OCI-LY7 (cell line): ENCODE measurements around the gene EXT2. TPM values are rescaled to one million over a fixed set of nuclear protein-coding genes. Genes with fewer than 3 reads are reported as not detected.

ENCODE experiments used
- BruUV-seq: library from RNA; stranded (reverse); fragments of 400-500 nt; replicated peaks from 2 replicates; lab custom pipeline; 2021; lab: Mats Ljungman, UMichigan
- CTCF ChIA-PET: fragments of 300-600 bp; sonication (Branson Sonifier 250); formaldehyde crosslinking; loops from one replicate; lab custom pipeline; 2022; ENCODE audit warnings: antibody characterized with exemption; ENCODE audit not compliant: unreplicated experiment; lab: Charles Lee
- POLR2A ChIA-PET: fragments of 300-600 bp; sonication (Branson Sonifier 250); formaldehyde crosslinking; loops from one replicate; lab custom pipeline; 2022; ENCODE audit warnings: antibody characterized with exemption; lab: Charles Lee
- DNase-seq: peaks from one replicate; pipeline ENCODE4 v3.0.0-alpha.2; 2015; ENCODE audit warnings: low spot score
- H2AFZ ChIP-seq: fragments of 200-600 bp; sonication (generic), shearing (Covaris generic); 2 replicates; pipeline ENCODE4 v1.6.1; 2014; ENCODE audit warnings: mild to moderate bottlenecking, antibody characterized with exemption, low read length, moderate library complexity
- H3K27ac ChIP-seq: fragments of 200-600 bp; sonication (generic); 2 replicates; pipeline ENCODE4 v1.5.1; 2014; ENCODE audit warnings: mixed run types, low read depth, mild to moderate bottlenecking, moderate library complexity, low read length, inconsistent platforms; ENCODE audit not compliant: poor library complexity, severe bottlenecking
- H3K36me3 ChIP-seq: fragments of 200-600 bp; sonication (generic); 2 replicates; pipeline ENCODE4 v1.6.1; 2014; ENCODE audit warnings: mild to moderate bottlenecking, antibody characterized with exemption, low read length, moderate library complexity, mixed read lengths; ENCODE audit not compliant: insufficient read depth
- H3K4me1 ChIP-seq: fragments of 200-600 bp; sonication (generic); 2 replicates; pipeline ENCODE4 v1.5.1; 2014; ENCODE audit warnings: mild to moderate bottlenecking, low read length; ENCODE audit not compliant: insufficient read depth, poor library complexity, severe bottlenecking
- H3K4me2 ChIP-seq: fragments of 200-600 bp; sonication (generic); 2 replicates; pipeline ENCODE4 v1.6.1; 2014; ENCODE audit warnings: mild to moderate bottlenecking, low read length
- H3K4me3 ChIP-seq: fragments of 200-600 bp; sonication (generic); 2 replicates; pipeline ENCODE4 v1.5.1; 2014; ENCODE audit warnings: mild to moderate bottlenecking, low read depth, low read length; ENCODE audit not compliant: poor library complexity, severe bottlenecking
- H3K79me2 ChIP-seq: fragments of 200-600 bp; sonication (generic); 2 replicates; pipeline ENCODE4 v1.6.1; 2016; ENCODE audit warnings: low read depth, mild to moderate bottlenecking, low read length, moderate library complexity, mixed read lengths; ENCODE audit not compliant: insufficient read depth
- H3K9me2 ChIP-seq: fragments of 200-600 bp; sonication (generic); 2 replicates; pipeline ENCODE4 v1.6.1; 2016; ENCODE audit warnings: mild to moderate bottlenecking, low read length, mixed read lengths; ENCODE audit not compliant: insufficient read depth
- H3K9me3 ChIP-seq: fragments of 200-600 bp; sonication (generic); 2 replicates; pipeline ENCODE4 v1.6.1; 2014; ENCODE audit warnings: mild to moderate bottlenecking, mixed run types, low read length, mixed read lengths
- H4K20me1 ChIP-seq: fragments of 200-600 bp; sonication (generic); 2 replicates; pipeline ENCODE4 v1.6.1; 2014; ENCODE audit warnings: mild to moderate bottlenecking, antibody characterized with exemption, low read length, moderate library complexity, mixed read lengths; ENCODE audit not compliant: insufficient read depth
- EZH2phosphoT487 ChIP-seq: fragments of 200-600 bp; sonication (generic); IDR thresholded peaks from 2 replicates; pipeline ENCODE4 v1.6.1; 2018; ENCODE audit warnings: low read depth, borderline replicate concordance, mild to moderate bottlenecking, mixed run types, antibody characterized with exemption, low read length, moderate library complexity, mixed read lengths
- intact Hi-C: fragments of 100-400 bp; cut with micrococcal nuclease; formaldehyde crosslinking; loops from one replicate; pipeline ENCODE4 v1.10.0; 2022; ENCODE audit not compliant: unreplicated experiment
- total RNA-seq, 2 experiments: library from RNA; depleted of rRNA in 1 of 2; stranded (reverse); fragments of >200 nt in 1 of 2; shearing (Covaris generic) in 1 of 2; gene quantifications; 2 replicates each; pipeline ENCODE4 v1.2.3, GENCODE V29; 2014 to 2022
- TF ChIP-seq, protein P1 (sequence below): fragments of 200-600 bp; sonication (generic); conservative IDR thresholded peaks from 2 replicates; pipeline ENCODE4 v1.5.1; 2014; ENCODE audit warnings: mild to moderate bottlenecking, antibody characterized with exemption, low read length, moderate library complexity, mixed read lengths

EXT2 gene
- total RNA-seq, 2 experiments from 2014 or later = 22.3 to 31.8 TPM

DNA sequence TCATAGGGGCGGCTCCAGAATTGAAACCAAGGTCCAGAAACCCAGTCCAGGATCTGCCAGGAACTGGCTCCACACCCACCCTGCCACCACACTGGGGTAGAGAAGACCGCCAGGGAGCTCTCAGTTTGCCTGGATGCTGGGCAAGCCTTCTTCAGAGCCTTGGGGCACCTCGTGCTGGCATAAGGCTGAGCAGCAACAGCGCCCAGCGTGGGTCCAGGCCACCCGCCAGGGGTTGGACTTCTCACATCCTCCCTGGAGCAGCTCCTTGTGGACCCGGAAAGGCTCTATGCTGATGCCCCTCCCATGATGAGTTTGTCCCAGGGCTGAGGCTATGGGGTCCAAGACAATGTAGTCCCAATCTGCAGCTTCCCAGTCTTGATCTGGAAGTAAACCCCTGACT, 184.8 kb downstream of the EXT2 start:
- no peaks in the 10 kb centered on the region for H3K9me2 ChIP-seq
- no peak for DNase-seq
- TF ChIP-seq, protein P1, sequence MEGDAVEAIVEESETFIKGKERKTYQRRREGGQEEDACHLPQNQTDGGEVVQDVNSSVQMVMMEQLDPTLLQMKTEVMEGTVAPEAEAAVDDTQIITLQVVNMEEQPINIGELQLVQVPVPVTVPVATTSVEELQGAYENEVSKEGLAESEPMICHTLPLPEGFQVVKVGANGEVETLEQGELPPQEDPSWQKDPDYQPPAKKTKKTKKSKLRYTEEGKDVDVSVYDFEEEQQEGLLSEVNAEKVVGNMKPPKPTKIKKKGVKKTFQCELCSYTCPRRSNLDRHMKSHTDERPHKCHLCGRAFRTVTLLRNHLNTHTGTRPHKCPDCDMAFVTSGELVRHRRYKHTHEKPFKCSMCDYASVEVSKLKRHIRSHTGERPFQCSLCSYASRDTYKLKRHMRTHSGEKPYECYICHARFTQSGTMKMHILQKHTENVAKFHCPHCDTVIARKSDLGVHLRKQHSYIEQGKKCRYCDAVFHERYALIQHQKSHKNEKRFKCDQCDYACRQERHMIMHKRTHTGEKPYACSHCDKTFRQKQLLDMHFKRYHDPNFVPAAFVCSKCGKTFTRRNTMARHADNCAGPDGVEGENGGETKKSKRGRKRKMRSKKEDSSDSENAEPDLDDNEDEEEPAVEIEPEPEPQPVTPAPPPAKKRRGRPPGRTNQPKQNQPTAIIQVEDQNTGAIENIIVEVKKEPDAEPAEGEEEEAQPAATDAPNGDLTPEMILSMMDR = no peak
- no peak for TF ChIP-seq EZH2phosphoT487
- H4K20me1 ChIP-seq = no peaks in the 10 kb centered on the region
- BruUV-seq = no TSS peak
- no peak overlapping the region for H3K4me3 ChIP-seq
- intact Hi-C loops = loop anchor here (10.0 kb wide), 1 partner anchor 335 kb away; no protein-coding TSS in a partner anchor
- ChIA-PET CTCF (no interaction called here), POLR2A (interaction anchor here (0.6 kb wide), 1 partner anchor 496 kb away, joined by 3 read pairs; no protein-coding TSS in a partner anchor)
- no peak overlapping the region for H2AFZ ChIP-seq
- H3K4me2 ChIP-seq = no peak overlapping the region
- H3K9me3 ChIP-seq = no peaks in the 10 kb centered on the region
- no peaks in the 10 kb centered on the region for H3K36me3 ChIP-seq
- no peaks in the 10 kb centered on the region for H3K79me2 ChIP-seq
- H3K27ac ChIP-seq = no peak overlapping the region
- no peaks in the 10 kb centered on the region for H3K4me1 ChIP-seq

DNA sequence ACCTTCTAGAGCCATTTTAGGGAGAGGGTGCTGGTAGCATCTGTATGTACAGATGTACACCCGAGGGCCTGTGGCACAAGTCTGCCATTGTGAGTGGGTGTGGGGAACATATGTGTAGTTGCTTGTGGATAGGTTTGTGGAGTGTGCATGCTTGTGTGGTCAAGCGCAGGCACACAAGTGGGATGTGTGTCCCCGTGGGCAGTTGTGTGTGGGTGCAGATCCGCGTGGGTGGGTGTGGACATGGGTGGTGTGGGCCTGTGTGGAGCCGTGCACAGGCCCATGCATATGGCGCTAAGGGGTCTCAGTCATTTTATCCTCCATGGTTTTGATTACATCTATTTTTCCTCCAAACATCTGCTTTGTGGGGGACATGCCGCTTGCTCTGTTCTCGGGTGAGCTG, 185.7 kb downstream of the EXT2 start:
- intact Hi-C loops = loop anchor here (10.0 kb wide), 1 partner anchor 334 kb away; no protein-coding TSS in a partner anchor
- ChIA-PET POLR2A (no interaction called here), CTCF (no interaction called here)
- no peak overlapping the region for H3K4me3 ChIP-seq
- no peaks in the 10 kb centered on the region for H3K4me1 ChIP-seq
- TF ChIP-seq, protein P1 = no peak
- TF ChIP-seq EZH2phosphoT487 = no peak
- H2AFZ ChIP-seq = no peak overlapping the region
- H3K9me2 ChIP-seq = no peaks in the 10 kb centered on the region
- no TSS peak for BruUV-seq
- H3K4me2 ChIP-seq = no peak overlapping the region
- no peaks in the 10 kb centered on the region for H4K20me1 ChIP-seq
- no peak overlapping the region for H3K27ac ChIP-seq
- no peaks in the 10 kb centered on the region for H3K79me2 ChIP-seq
- no peaks in the 10 kb centered on the region for H3K36me3 ChIP-seq
- no peaks in the 10 kb centered on the region for H3K9me3 ChIP-seq
- no peak for DNase-seq

DNA sequence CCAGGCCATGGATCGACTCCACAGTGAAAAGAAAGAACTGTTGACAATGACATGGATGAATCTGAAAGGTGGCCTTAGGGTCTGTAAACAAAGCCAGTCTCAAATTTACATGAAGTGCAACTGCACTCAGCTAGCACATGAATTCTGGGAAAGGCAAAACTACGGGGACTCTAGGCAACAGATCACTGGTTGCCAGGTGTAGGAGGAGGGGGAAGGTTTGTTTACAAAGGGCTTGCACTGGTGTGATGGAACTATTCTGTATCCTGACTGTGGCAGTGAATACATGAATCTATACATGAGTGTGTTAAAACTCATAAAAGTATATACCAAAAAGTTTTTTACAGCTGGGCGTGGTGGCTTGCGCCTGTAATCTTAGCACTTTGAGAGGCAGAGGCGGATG, 187.1 kb downstream of the EXT2 start:
- intact Hi-C loops = loop anchor here (10.0 kb wide), 1 partner anchor 332 kb away; no protein-coding TSS in a partner anchor
- Histone ChIP-seq H3K9me2 (no peaks in the 10 kb centered on the region), H3K4me1 (no peaks in the 10 kb centered on the region), H4K20me1 (no peaks in the 10 kb centered on the region), H2AFZ (no peak overlapping the region), H3K9me3 (no peaks in the 10 kb centered on the region), H3K79me2 (no peaks in the 10 kb centered on the region), H3K36me3 (no peaks in the 10 kb centered on the region), H3K4me2 (no peak overlapping the region), H3K27ac (no peak overlapping the region), H3K4me3 (no peak overlapping the region)
- CTCF ChIA-PET = no interaction called here
- TF ChIP-seq, protein P1 = no peak
- no peak for TF ChIP-seq EZH2phosphoT487
- DNase-seq = no peak
- BruUV-seq = no TSS peak
- POLR2A ChIA-PET = no interaction called here
